ENCODE data around the gene M1AP.

The M1AP gene

GRCh38 chr2:74553892-74554819 lies 94.0 kb downstream of the M1AP start, which contains the start of the genes DOK1 and LOXL3:
DOK1 (plus strand) TSS chr2:74554720; CDS start chr2:74554755, 35 bp downstream.
LOXL3 (minus strand) TSS chr2:74553942; CDS start chr2:74552634, 1,308 bp downstream.
- no peak for TF ChIP-seq CTCF (IDR thresholded peaks at IDR 0.05; ENCODE audit: low read length)
- TF ChIP-seq EZH2 (optimal IDR thresholded peaks at IDR 0.05; ENCODE audit: low read depth, low read length) = no peak
- no peak for TF ChIP-seq EZH2phosphoT487 (IDR thresholded peaks at IDR 0.05; ENCODE audit: low read length)
- peaks cover 3% of the 10 kb centered on the region; the same call in 1 of the 2 replicates for H3K4me1 ChIP-seq (ENCODE audit: low read length)
- H3F3A ChIP-seq (ENCODE audit: insufficient read depth, low read length) = no peaks in the 10 kb centered on the region
- peak within 1 kb of the TSS; percentile 53; the same call in 1 of the 2 replicates for H3K27ac ChIP-seq (ENCODE audit: low read length)
- H3K27me3 ChIP-seq (replicated peaks; ENCODE audit: insufficient read depth, low read length) = peaks cover 17% of the 10 kb centered on the region
- H4K20me1 ChIP-seq (ENCODE audit: insufficient read depth, low read length) = no peaks in the 10 kb centered on the region
- peak within 1 kb of the TSS; percentile 93 for H3K4me3 ChIP-seq (ENCODE audit: low read length)
- peak within 1 kb of the TSS; percentile 87 for H2AFZ ChIP-seq (ENCODE audit: low read length)
- 0 out of 2 replicates have a peak, but pooled peaks cover 2% of the 10 kb centered on the region for H3K36me3 ChIP-seq (replicated peaks; ENCODE audit: insufficient read depth, low read length)
- peak; percentile 81 for DNase-seq
- H3K9me3 ChIP-seq (replicated peaks; ENCODE audit: insufficient read depth, low read length) = no peaks in the 10 kb centered on the region
- peak within 1 kb of the TSS; percentile 94 for H3K4me2 ChIP-seq (ENCODE audit: low read depth, low read length)
- no peaks in the 10 kb centered on the region for H3K9me2 ChIP-seq (replicated peaks; ENCODE audit: insufficient read depth, low read length)
- peaks cover 9% of the 10 kb centered on the region; the same call in 1 of the 2 replicates for H3K79me2 ChIP-seq (ENCODE audit: low read length)
- H3K9ac ChIP-seq (ENCODE audit: low read length) = peak within 1 kb of the TSS; percentile 86

- Histone ChIP-seq H3K79me2 (ENCODE audit: low read length) (peaks cover 9% of the 10 kb centered on the region; the same call in 1 of the 2 replicates), H2AFZ (ENCODE audit: low read length) (peak overlapping the region; percentile 87), H3K27ac (ENCODE audit: low read length) (no peak overlapping the region), H4K20me1 (ENCODE audit: insufficient read depth, low read length) (no peaks in the 10 kb centered on the region), H3K9me3 (replicated peaks; ENCODE audit: insufficient read depth, low read length) (no peaks in the 10 kb centered on the region), H3K4me2 (ENCODE audit: low read depth, low read length) (peak overlapping the region; percentile 94; the same call in 1 of the 2 replicates), H3K9ac (ENCODE audit: low read length) (no peak overlapping the region), H3K4me1 (ENCODE audit: low read length) (peaks cover 3% of the 10 kb centered on the region; the same call in 1 of the 2 replicates), H3K36me3 (replicated peaks; ENCODE audit: insufficient read depth, low read length) (0 out of 2 replicates have a peak, but pooled peaks cover 2% of the 10 kb centered on the region), H3K9me2 (replicated peaks; ENCODE audit: insufficient read depth, low read length) (no peaks in the 10 kb centered on the region), H3K4me3 (ENCODE audit: low read length) (peak overlapping the region; percentile 93; the same call in 1 of the 2 replicates), H3K27me3 (replicated peaks; ENCODE audit: insufficient read depth, low read length) (peaks cover 25% of the 10 kb centered on the region), H3F3A (ENCODE audit: insufficient read depth, low read length) (no peaks in the 10 kb centered on the region)
- DNase-seq = no peak
- TF ChIP-seq EZH2 (optimal IDR thresholded peaks at IDR 0.05; ENCODE audit: low read depth, low read length) = no peak
- no peak for TF ChIP-seq EZH2phosphoT487 (IDR thresholded peaks at IDR 0.05; ENCODE audit: low read length)
- no peak for TF ChIP-seq CTCF (IDR thresholded peaks at IDR 0.05; ENCODE audit: low read length)
Measured at GRCh38 chr2:74552914-74553811, 95.0 kb downstream of the M1AP start.

All from MM.1S (cell line).